GM13977 (cell line): Measurements from ENCODE around the gene CTXN2.

Experiments used
- DNase-seq: peaks from one replicate; pipeline ENCODE4 v3.0.0; 2012; ENCODE audit warnings: low spot score
- in situ Hi-C: fragments of 300-500 bp; cut with MboI; formaldehyde crosslinking; loops from one replicate; pipeline ENCODE4 v1.12.0; 2022; ENCODE audit warnings: low sequenced_read_pairs, low pct_unique_long_range_greater_than_20kb, mixed read lengths, inconsistent platforms; ENCODE audit not compliant: unreplicated experiment
- TF ChIP-seq, protein P1 (sequence below): IDR thresholded peaks from 2 replicates; pipeline ENCODE4 v1.5.1; 2012; ENCODE audit warnings: mild to moderate bottlenecking, control low read depth; ENCODE audit not compliant: insufficient read depth; ENCODE audit errors: extremely low read depth, missing control alignments

CTXN2 gene

DNA sequence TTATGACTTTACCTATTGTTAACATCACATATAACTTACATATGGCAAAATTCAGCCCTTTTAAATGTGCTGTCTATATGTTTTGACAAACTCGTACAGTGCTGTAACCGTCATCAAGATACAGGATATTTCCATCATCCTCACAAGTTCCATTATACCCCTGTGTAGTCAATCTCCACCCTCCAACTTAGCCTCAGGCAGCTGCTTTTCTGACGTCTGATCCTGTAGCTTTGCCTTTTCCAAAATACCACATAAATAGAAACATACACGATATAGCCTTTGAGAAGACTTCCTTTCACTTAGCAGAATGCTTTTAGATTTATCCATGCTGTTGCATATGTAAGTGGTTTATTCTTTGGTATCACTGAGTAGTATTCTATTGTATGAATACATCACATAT lies 61.7 kb downstream of the CTXN2 start:
- in situ Hi-C loops = no loop called here
- no peak for DNase-seq
- TF ChIP-seq, protein P1, sequence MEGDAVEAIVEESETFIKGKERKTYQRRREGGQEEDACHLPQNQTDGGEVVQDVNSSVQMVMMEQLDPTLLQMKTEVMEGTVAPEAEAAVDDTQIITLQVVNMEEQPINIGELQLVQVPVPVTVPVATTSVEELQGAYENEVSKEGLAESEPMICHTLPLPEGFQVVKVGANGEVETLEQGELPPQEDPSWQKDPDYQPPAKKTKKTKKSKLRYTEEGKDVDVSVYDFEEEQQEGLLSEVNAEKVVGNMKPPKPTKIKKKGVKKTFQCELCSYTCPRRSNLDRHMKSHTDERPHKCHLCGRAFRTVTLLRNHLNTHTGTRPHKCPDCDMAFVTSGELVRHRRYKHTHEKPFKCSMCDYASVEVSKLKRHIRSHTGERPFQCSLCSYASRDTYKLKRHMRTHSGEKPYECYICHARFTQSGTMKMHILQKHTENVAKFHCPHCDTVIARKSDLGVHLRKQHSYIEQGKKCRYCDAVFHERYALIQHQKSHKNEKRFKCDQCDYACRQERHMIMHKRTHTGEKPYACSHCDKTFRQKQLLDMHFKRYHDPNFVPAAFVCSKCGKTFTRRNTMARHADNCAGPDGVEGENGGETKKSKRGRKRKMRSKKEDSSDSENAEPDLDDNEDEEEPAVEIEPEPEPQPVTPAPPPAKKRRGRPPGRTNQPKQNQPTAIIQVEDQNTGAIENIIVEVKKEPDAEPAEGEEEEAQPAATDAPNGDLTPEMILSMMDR = no peak
